Measurements from ENCODE around the gene LINC00305. TPM values are rescaled to one million over a fixed set of nuclear protein-coding genes. Genes with fewer than 3 reads are reported as not detected.

LINC00305 gene
- polyA plus RNA-seq (2011; rRNA removed), result not detected in 2 replicates
- not detected in 2 replicates for polyA minus RNA-seq (2011; rRNA and poly(A)+ RNA removed)

- TF ChIP-seq, protein P1, sequence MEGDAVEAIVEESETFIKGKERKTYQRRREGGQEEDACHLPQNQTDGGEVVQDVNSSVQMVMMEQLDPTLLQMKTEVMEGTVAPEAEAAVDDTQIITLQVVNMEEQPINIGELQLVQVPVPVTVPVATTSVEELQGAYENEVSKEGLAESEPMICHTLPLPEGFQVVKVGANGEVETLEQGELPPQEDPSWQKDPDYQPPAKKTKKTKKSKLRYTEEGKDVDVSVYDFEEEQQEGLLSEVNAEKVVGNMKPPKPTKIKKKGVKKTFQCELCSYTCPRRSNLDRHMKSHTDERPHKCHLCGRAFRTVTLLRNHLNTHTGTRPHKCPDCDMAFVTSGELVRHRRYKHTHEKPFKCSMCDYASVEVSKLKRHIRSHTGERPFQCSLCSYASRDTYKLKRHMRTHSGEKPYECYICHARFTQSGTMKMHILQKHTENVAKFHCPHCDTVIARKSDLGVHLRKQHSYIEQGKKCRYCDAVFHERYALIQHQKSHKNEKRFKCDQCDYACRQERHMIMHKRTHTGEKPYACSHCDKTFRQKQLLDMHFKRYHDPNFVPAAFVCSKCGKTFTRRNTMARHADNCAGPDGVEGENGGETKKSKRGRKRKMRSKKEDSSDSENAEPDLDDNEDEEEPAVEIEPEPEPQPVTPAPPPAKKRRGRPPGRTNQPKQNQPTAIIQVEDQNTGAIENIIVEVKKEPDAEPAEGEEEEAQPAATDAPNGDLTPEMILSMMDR (IDR thresholded peaks at IDR 0.05; ENCODE audit: low read depth, low read length), result no peak
- DNase-seq (ENCODE audit: low read depth, low spot score), result no peak
- Histone ChIP-seq H3K9me3 (ENCODE audit: control insufficient read depth, insufficient read depth, low read length) (peaks cover 4% of the 10 kb centered on the region; the same call in 1 of the 2 replicates), H3K4me3 (ENCODE audit: low read depth, low read length) (no peak within 1 kb of the TSS), H3K27me3 (ENCODE audit: control insufficient read depth, insufficient read depth, low read length) (no peaks in the 10 kb centered on the region), H3K27ac (ENCODE audit: low read depth, low read length) (no peak within 1 kb of the TSS)
- CTCF ChIA-PET, result no interaction called here
- POLR2A ChIA-PET, result no interaction called here
Observed at GRCh38 chr18:64148988-64149387, at the start of gene LINC00305. TSS of gene LINC00305 (minus strand) at chr18:64149088.

DNA sequence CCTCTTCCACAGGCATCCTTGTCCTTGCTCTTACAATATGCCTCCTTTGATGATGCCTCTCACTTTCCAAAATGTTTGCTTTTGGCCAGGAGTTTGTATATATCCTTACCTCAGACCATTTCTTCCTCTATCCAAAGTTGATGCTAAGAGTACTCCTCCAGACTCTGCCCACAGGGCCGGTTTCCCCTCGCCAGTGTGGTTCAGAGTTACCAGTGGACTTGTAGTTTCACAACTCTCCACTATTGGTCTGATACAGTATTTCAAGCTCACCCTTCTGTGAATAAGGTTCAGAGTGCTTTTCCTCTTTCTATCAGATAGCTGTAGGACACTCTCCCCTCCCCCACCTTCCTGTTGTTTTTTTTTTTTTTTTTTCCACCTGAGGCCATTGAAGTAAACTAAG lies 42.2 kb upstream of the LINC00305 start:
- POLR2A ChIA-PET, result no interaction called here
- Histone ChIP-seq H3K27ac (ENCODE audit: low read depth, low read length) (no peak overlapping the region), H3K4me3 (ENCODE audit: low read depth, low read length) (no peak overlapping the region), H3K9me3 (ENCODE audit: control insufficient read depth, insufficient read depth, low read length) (peaks cover 7% of the 10 kb centered on the region; the same call in 1 of the 2 replicates), H3K27me3 (ENCODE audit: control insufficient read depth, insufficient read depth, low read length) (no peaks in the 10 kb centered on the region)
- CTCF ChIA-PET, result no interaction called here
- TF ChIP-seq, protein P1 (IDR thresholded peaks at IDR 0.05; ENCODE audit: low read depth, low read length), result no peak
- DNase-seq (ENCODE audit: low read depth, low spot score), result no peak

DNA sequence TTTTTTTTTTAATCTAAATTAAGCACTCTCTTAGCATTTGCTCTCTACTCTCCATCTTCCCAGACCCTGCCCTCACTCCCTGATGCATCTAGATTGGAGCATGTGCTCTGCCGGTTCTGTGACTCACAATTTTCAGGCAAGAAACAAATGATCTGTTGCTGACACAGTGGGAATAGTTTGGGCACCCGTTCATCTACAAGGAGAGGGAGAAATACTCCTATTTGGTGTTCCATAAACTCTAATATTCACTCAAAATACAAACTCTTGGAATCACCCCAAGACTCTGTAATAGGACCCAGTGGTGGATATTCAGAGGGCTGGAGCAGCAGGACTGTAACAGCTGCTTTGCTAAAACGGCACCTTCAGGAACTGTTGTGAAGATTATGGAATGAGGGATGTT lies 37.1 kb upstream of the LINC00305 start:
- no peak for DNase-seq (ENCODE audit: low read depth, low spot score)
- ChIA-PET POLR2A (no interaction called here), CTCF (no interaction called here)
- Histone ChIP-seq H3K27ac (ENCODE audit: low read depth, low read length) (no peak overlapping the region), H3K27me3 (ENCODE audit: control insufficient read depth, insufficient read depth, low read length) (no peaks in the 10 kb centered on the region), H3K4me3 (ENCODE audit: low read depth, low read length) (no peak overlapping the region), H3K9me3 (ENCODE audit: control insufficient read depth, insufficient read depth, low read length) (peaks cover 11% of the 10 kb centered on the region)
- TF ChIP-seq, protein P1 (IDR thresholded peaks at IDR 0.05; ENCODE audit: low read depth, low read length), result no peak

- POLR2A ChIA-PET, result no interaction called here
Observed at GRCh38 chr18:64183665-64184064, 34.8 kb upstream of the LINC00305 start.

DNA sequence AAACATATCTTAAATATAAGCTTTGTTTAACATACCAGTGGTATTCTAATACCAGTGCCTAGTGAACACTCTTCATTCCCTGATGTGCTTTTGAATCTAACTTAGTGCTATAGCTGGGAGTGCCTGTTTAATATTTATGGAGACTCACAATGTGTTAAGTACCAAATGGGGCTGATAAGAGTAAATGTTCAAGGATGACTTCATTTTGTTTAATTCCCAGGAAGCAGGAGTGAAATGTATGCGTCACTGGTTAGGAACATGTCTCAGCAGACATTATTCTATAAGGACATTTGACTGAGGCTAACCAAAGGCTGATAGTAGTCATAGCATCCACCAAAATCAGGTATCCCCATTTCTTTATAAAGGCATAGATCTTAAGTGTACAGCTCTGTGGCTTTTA lies 31.7 kb upstream of the LINC00305 start:
- H3K9me3 ChIP-seq (ENCODE audit: control insufficient read depth, insufficient read depth, low read length), result peaks cover 12% of the 10 kb centered on the region
- ChIA-PET CTCF (no interaction called here), POLR2A (no interaction called here)
- no peak for DNase-seq (ENCODE audit: low read depth, low spot score)
- H3K4me3 ChIP-seq (ENCODE audit: low read depth, low read length), result no peak overlapping the region
- H3K27ac ChIP-seq (ENCODE audit: low read depth, low read length), result no peak overlapping the region
- TF ChIP-seq, protein P1 (IDR thresholded peaks at IDR 0.05; ENCODE audit: low read depth, low read length), result no peak
- H3K27me3 ChIP-seq (ENCODE audit: control insufficient read depth, insufficient read depth, low read length), result no peaks in the 10 kb centered on the region

More at GRCh38 chr18:64183665-64184064, 34.8 kb upstream of the LINC00305 start:
- Histone ChIP-seq H3K27ac (ENCODE audit: low read depth, low read length) (no peak overlapping the region), H3K9me3 (ENCODE audit: control insufficient read depth, insufficient read depth, low read length) (peaks cover 11% of the 10 kb centered on the region), H3K27me3 (ENCODE audit: control insufficient read depth, insufficient read depth, low read length) (no peaks in the 10 kb centered on the region), H3K4me3 (ENCODE audit: low read depth, low read length) (no peak overlapping the region)
- no peak for DNase-seq (ENCODE audit: low read depth, low spot score)
- TF ChIP-seq, protein P1 (IDR thresholded peaks at IDR 0.05; ENCODE audit: low read depth, low read length), result no peak
- CTCF ChIA-PET, result no interaction called here

All from AG04450 (cell line).